Measurements from ENCODE around the gene TMEM258. TPM values are rescaled to one million over a fixed set of nuclear protein-coding genes. Genes with fewer than 3 reads are reported as not detected.

The TMEM258 gene
- total and polyA plus RNA-seq, 9 of the 15 experiments (the other 6 are each of a cell fraction or from before 2014, with no cell fraction given): 97.2 to 856 (median 231) TPM

GRCh38 chr11:61756452-61757212 is 35.8 kb downstream of the TMEM258 start (continued):
- TF ChIP-seq IRF9 (tag; IDR thresholded peaks at IDR 0.05) (no peak), SMARCA4 (IDR thresholded peaks at IDR 0.05) (0 out of 2 replicates have a peak, but pooled peaks have one; percentile 28), GTF2E2 (tag; IDR thresholded peaks at IDR 0.05) (no peak), FUS (optimal IDR thresholded peaks at IDR 0.05; ENCODE audit: low read depth, low read length) (no peak), ZNF407 (IDR thresholded peaks at IDR 0.05; ENCODE audit: low read depth) (no peak), CBX3 (IDR thresholded peaks at IDR 0.05; ENCODE audit: borderline replicate concordance in 1 of 2, low read length in 2 of 2) (no peak), CBFA2T3 (IDR thresholded peaks at IDR 0.05) (no peak), ETS2 (tag; IDR thresholded peaks at IDR 0.05; ENCODE audit: borderline replicate concordance, poor library complexity, severe bottlenecking) (no peak), ILK (tag; IDR thresholded peaks at IDR 0.05; ENCODE audit: borderline replicate concordance, low read depth) (no peak), JUN (IDR thresholded peaks at IDR 0.05; ENCODE audit: borderline replicate concordance, low read depth, low read length) (peak; percentile 64; the same call in 1 of the 2 replicates), JUN (CRISPR knock-in tag; IDR thresholded peaks at IDR 0.05; ENCODE audit: borderline replicate concordance) (no peak), MYNN (IDR thresholded peaks at IDR 0.05) (no peak), MYNN (CRISPR knock-in tag; IDR thresholded peaks at IDR 0.05) (no peak), FOSL1 (tag; conservative IDR thresholded peaks at IDR 0.05) (peak; percentile 80), SMARCE1 (IDR thresholded peaks at IDR 0.05) (peak; percentile 17; the same call in 1 of the 2 replicates), MCM3 (IDR thresholded peaks at IDR 0.05) (no peak), DIDO1 (tag; IDR thresholded peaks at IDR 0.05; ENCODE audit: low read depth) (no peak)
- TF ChIP-seq, protein P1, sequence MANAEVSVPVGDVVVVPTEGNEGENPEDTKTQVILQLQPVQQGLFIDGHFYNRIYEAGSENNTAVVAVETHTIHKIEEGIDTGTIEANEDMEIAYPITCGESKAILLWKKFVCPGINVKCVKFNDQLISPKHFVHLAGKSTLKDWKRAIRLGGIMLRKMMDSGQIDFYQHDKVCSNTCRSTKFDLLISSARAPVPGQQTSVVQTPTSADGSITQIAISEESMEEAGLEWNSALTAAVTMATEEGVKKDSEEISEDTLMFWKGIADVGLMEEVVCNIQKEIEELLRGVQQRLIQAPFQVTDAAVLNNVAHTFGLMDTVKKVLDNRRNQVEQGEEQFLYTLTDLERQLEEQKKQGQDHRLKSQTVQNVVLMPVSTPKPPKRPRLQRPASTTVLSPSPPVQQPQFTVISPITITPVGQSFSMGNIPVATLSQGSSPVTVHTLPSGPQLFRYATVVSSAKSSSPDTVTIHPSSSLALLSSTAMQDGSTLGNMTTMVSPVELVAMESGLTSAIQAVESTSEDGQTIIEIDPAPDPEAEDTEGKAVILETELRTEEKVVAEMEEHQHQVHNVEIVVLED (CRISPR knock-in tag; IDR thresholded peaks at IDR 0.05): no peak

Measured in K562 (cell line).